Upper lobe of left lung (tissue), 4 donors: Measurements from ENCODE around the gene TJAP1.

Source experiments
- CTCF ChIP-seq, 6 experiments: fragments of 450-650 bp in 4 of 6; fragments of 200-600 bp in 2 of 6; sonication (generic) in 2 of 6; IDR thresholded peaks; one replicate each; pipeline ENCODE4 v1.5.1; 2016 to 2019; ENCODE audit warnings: antibody characterized with exemption in 6 of 6
- EP300 ChIP-seq, 4 donors: sonication (generic); formaldehyde crosslinking; IDR thresholded peaks; one replicate each; pipeline ENCODE4 v1.5.1; 2017; ENCODE audit warnings: antibody characterized with exemption in 4 of 4, control low read depth in 2 of 4
- POLR2AphosphoS5 ChIP-seq, 2 donors: sonication (generic); formaldehyde crosslinking; IDR thresholded peaks; one replicate each; pipeline ENCODE4 v1.5.1; 2017; ENCODE audit warnings: antibody characterized with exemption in 2 of 2

- TF ChIP-seq CTCF (IDR thresholded peaks at IDR 0.05) (no peak), EP300 (IDR thresholded peaks at IDR 0.05) (no peak), POLR2AphosphoS5 (IDR thresholded peaks at IDR 0.05) (no peak)
Measured at GRCh38 chr6:43520097-43520496, 42.7 kb downstream of the TJAP1 start.
